HCT116 (cell line): ENCODE data around the gene SYNJ2. TPM values are rescaled to one million over a fixed set of nuclear protein-coding genes. Genes with fewer than 3 reads are reported as not detected.

Source experiments
- ATAC-seq: fragments of 200-7000 bp; cut with Tn5 transposase; 2 replicates; pipeline ENCODE4 v1.9.1; 2020; ENCODE audit warnings: mild to moderate bottlenecking, moderate library complexity
- BruUV-seq: library from RNA; stranded (reverse); fragments of 400-500 nt; replicated peaks from 2 replicates; lab custom pipeline; 2021; lab: Mats Ljungman, UMichigan
- CTCF ChIA-PET: fragments of 300-600 bp; sonication (Branson Sonifier 250); formaldehyde crosslinking; loops from one replicate; lab custom pipeline; 2021; ENCODE audit warnings: antibody characterized with exemption; lab: Charles Lee
- POLR2A ChIA-PET: fragments of 300-600, 350-600 bp; sonication (Branson Sonifier 250); formaldehyde crosslinking; loops from one replicate; lab custom pipeline; 2021; ENCODE audit warnings: antibody characterized with exemption; lab: Charles Lee
- RAD21 ChIA-PET, 2 experiments: fragments of 300-600 bp; sonication (Branson Sonifier 250); formaldehyde crosslinking; loops; one replicate each; lab custom pipeline; 2023; ENCODE audit warnings: low total read pairs in 2 of 2; ENCODE audit not compliant: uncharacterized antibody in 2 of 2, unreplicated experiment in 2 of 2, low non-redundant PET in 1 of 2; lab: Charles Lee
- DNase-seq: peaks from one replicate; pipeline ENCODE4 v3.0.0-alpha.2; 2010; ENCODE audit warnings: low read depth, low spot score
- H2AFZ ChIP-seq: fragments of 200-600 bp; shearing (Covaris generic), sonication (generic); 2 replicates; pipeline ENCODE4 v1.6.1; 2017; ENCODE audit warnings: low read depth, mixed run types, mixed read lengths, antibody characterized with exemption, low read length; ENCODE audit not compliant: poor library complexity, severe bottlenecking
- H3K27ac ChIP-seq: 2 replicates; pipeline ENCODE4 v1.5.1; 2012; ENCODE audit warnings: low read depth, low read length
- H3K27me3 ChIP-seq: fragments of 200-600 bp; sonication (generic); 2 replicates; pipeline ENCODE4 v1.6.1; 2016; ENCODE audit warnings: mixed run types, low read length, mixed read lengths; ENCODE audit not compliant: insufficient read depth
- H3K36me3 ChIP-seq, 2 experiments: fragments of 200-500 bp in 1 of 2; fragments of 200-600 bp in 1 of 2; sonication (Bioruptor generic) in 1 of 2; sonication (generic) in 1 of 2; 2 replicates each; pipeline versions ENCODE4 v1.5.1 to v1.6.1; 2014 to 2016; ENCODE audit warnings: low read length in 2 of 2, inconsistent platforms in 1 of 2, mixed read lengths in 1 of 2, mixed run types in 1 of 2; ENCODE audit not compliant: insufficient read depth in 2 of 2, control insufficient read depth in 1 of 2
- H3K4me1 ChIP-seq, 2 experiments: fragments of 200-600 bp in 1 of 2; sonication (generic) in 1 of 2; 2 replicates each; pipeline versions ENCODE4 v1.5.1 to v1.6.1; 2012 to 2017; ENCODE audit warnings: low read length in 2 of 2, inconsistent platforms in 1 of 2, mild to moderate bottlenecking in 1 of 2, mixed read lengths in 1 of 2, mixed run types in 1 of 2, moderate library complexity in 1 of 2; ENCODE audit not compliant: insufficient read depth in 2 of 2, control insufficient read depth in 1 of 2
- H3K4me2 ChIP-seq: fragments of 200-600 bp; sonication (generic); 2 replicates; pipeline ENCODE4 v1.6.1; 2017; ENCODE audit warnings: mixed run types, low read length, mixed read lengths
- H3K4me3 ChIP-seq, 2 experiments: fragments of 200-600 bp in 1 of 2; sonication (generic) in 1 of 2; replicated peaks in 1 of 2; 2 replicates each; pipeline ENCODE4 v1.5.1; 2011 to 2016; ENCODE audit warnings: low read length in 2 of 2, control low read depth in 1 of 2, low read depth in 1 of 2, mild to moderate bottlenecking in 1 of 2, mixed read lengths in 1 of 2, mixed run types in 1 of 2
- H3K79me2 ChIP-seq: fragments of 200-600 bp; sonication (generic); 2 replicates; pipeline ENCODE4 v1.6.1; 2017; ENCODE audit warnings: mild to moderate bottlenecking, mixed run types, low read length, moderate library complexity, mixed read lengths; ENCODE audit not compliant: insufficient read depth
- H3K9ac ChIP-seq: fragments of 200-600 bp; sonication (generic); 2 replicates; pipeline ENCODE4 v1.6.1; 2016; ENCODE audit warnings: low read length, mixed read lengths
- H3K9me2 ChIP-seq: fragments of 200-600 bp; sonication (generic), shearing (Covaris generic); 2 replicates; pipeline ENCODE4 v1.6.1; 2017; ENCODE audit warnings: mixed run types, mild to moderate bottlenecking, moderate library complexity; ENCODE audit not compliant: insufficient read depth
- H3K9me3 ChIP-seq, 2 experiments: fragments of 200-500 bp in 1 of 2; fragments of 200-600 bp in 1 of 2; sonication (Bioruptor generic) in 1 of 2; sonication (generic) in 1 of 2; 2 replicates each; pipeline ENCODE4 v1.6.1; 2014 to 2017; ENCODE audit warnings: low read length in 2 of 2, mixed read lengths in 2 of 2, inconsistent platforms in 1 of 2, low read depth in 1 of 2, mild to moderate bottlenecking in 1 of 2, mixed run types in 1 of 2, moderate library complexity in 1 of 2; ENCODE audit not compliant: control insufficient read depth in 1 of 2, insufficient read depth in 1 of 2
- H4K20me1 ChIP-seq: fragments of 200-600 bp; sonication (generic), shearing (Covaris generic); 2 replicates; pipeline ENCODE4 v1.6.1; 2017; ENCODE audit warnings: mixed run types, mild to moderate bottlenecking, moderate library complexity; ENCODE audit not compliant: insufficient read depth
- ATF3 ChIP-seq: IDR thresholded peaks from 2 replicates; pipeline ENCODE4 v1.6.1; 2012
- CBX3 ChIP-seq: IDR thresholded peaks from 2 replicates; pipeline ENCODE4 v1.6.1; 2012; ENCODE audit warnings: low read depth
- CEBPB ChIP-seq: IDR thresholded peaks from 2 replicates; pipeline ENCODE4 v1.6.1; 2012; ENCODE audit warnings: low read depth
- FOSL1 ChIP-seq: IDR thresholded peaks from 2 replicates; pipeline ENCODE4 v1.6.1; 2012; ENCODE audit warnings: low read depth
- POLR2AphosphoS5 ChIP-seq: IDR thresholded peaks from 2 replicates; pipeline ENCODE4 v1.6.1; 2011; ENCODE audit warnings: mild to moderate bottlenecking, low read depth, low read length, moderate library complexity
- SIN3A ChIP-seq: IDR thresholded peaks from 2 replicates; pipeline ENCODE4 v1.6.1; 2012; ENCODE audit warnings: low read depth
- SRF ChIP-seq: IDR thresholded peaks from 2 replicates; pipeline ENCODE4 v1.6.1; 2012; ENCODE audit warnings: low read depth
- TCF7L2 ChIP-seq: IDR thresholded peaks from 2 replicates; pipeline ENCODE4 v1.7.0; 2011; ENCODE audit warnings: borderline replicate concordance, inconsistent platforms; ENCODE audit not compliant: insufficient read depth, insufficient read length; ENCODE audit errors: extremely low read depth
- YY1 ChIP-seq: IDR thresholded peaks from 2 replicates; pipeline ENCODE4 v1.6.1; 2011; ENCODE audit warnings: low read length, low read depth, moderate library complexity, mild to moderate bottlenecking; ENCODE audit not compliant: insufficient replicate concordance; ENCODE audit errors: extremely low read depth
- ZBTB33 ChIP-seq: IDR thresholded peaks from 2 replicates; pipeline ENCODE4 v1.6.1; 2011; ENCODE audit warnings: mild to moderate bottlenecking, low read length, moderate library complexity; ENCODE audit not compliant: insufficient replicate concordance; ENCODE audit errors: extremely low read depth
- ZFX ChIP-seq: fragments of 450-650 bp; IDR thresholded peaks from 2 replicates; pipeline ENCODE4 v1.6.1; 2017
- intact Hi-C: fragments of 100-400 bp; cut with micrococcal nuclease; formaldehyde crosslinking; loops from 2 replicates; pipeline ENCODE4 v1.10.0; 2022
- total RNA-seq: library from RNA; stranded (reverse); gene quantifications from one replicate; pipeline ENCODE4 v1.2.1, GENCODE V29; 2021; ENCODE audit not compliant: unreplicated experiment

SYNJ2 gene
- total RNA-seq, 1 experiment from 2014 or later: 23.9 TPM

GRCh38 chr6:158014505-158015187 lies 33.0 kb downstream of the SYNJ2 start:
- no peak for DNase-seq
- ChIA-PET POLR2A (no interaction called here), CTCF (interaction anchor here (1.0 kb wide), 1 partner anchor 58 kb away, joined by 3 read pairs; no protein-coding TSS in a partner anchor), RAD21 (no interaction called here)
- peaks cover 0 to 9% of the 10 kb centered on the region in 2 experiments; a peak in 1 of 4 replicates for H3K36me3 ChIP-seq
- no peaks in the 10 kb centered on the region for H3K27me3 ChIP-seq
- H3K9me2 ChIP-seq: no peaks in the 10 kb centered on the region
- no peak for ATAC-seq
- H3K9me3 ChIP-seq: no peaks in the 10 kb centered on the region
- H4K20me1 ChIP-seq: no peaks in the 10 kb centered on the region
- no peak overlapping the region for H3K4me2 ChIP-seq
- no peak for TF ChIP-seq ATF3
- TF ChIP-seq POLR2AphosphoS5: no peak
- no peak for TF ChIP-seq CBX3
- no peak for TF ChIP-seq SIN3A
- no peak for TF ChIP-seq SRF
- TF ChIP-seq TCF7L2: no peak
- TF ChIP-seq ZFX: no peak
- TF ChIP-seq YY1: no peak
- no peak for TF ChIP-seq FOSL1
- TF ChIP-seq CEBPB: no peak
- TF ChIP-seq ZBTB33: no peak
- H3K9ac ChIP-seq: no peak overlapping the region
- H3K27ac ChIP-seq: no peak overlapping the region
- no peak overlapping the region for H3K4me3 ChIP-seq
- no peak overlapping the region for H2AFZ ChIP-seq
- peaks cover 45% of the 10 kb centered on the region for H3K79me2 ChIP-seq
- intact Hi-C loops: no loop called here
- BruUV-seq: no TSS peak
- no peaks in the 10 kb centered on the region; a peak in 2 of 4 replicates for H3K4me1 ChIP-seq
